GM13976 (cell line): ENCODE data around the gene ZMIZ1.

ENCODE experiments used
- DNase-seq: peaks from one replicate; pipeline ENCODE4 v3.0.0; 2012; ENCODE audit warnings: low spot score
- in situ Hi-C: fragments of 300-500 bp; cut with MboI; formaldehyde crosslinking; loops from one replicate; pipeline ENCODE4 v1.12.0; 2022; ENCODE audit warnings: low sequenced_read_pairs, mixed read lengths, inconsistent platforms; ENCODE audit not compliant: unreplicated experiment
- TF ChIP-seq, protein P1 (sequence below): IDR thresholded peaks from 2 replicates; pipeline ENCODE4 v1.5.1; 2012; ENCODE audit warnings: borderline replicate concordance, mild to moderate bottlenecking; ENCODE audit not compliant: insufficient read depth; ENCODE audit errors: extremely low read depth, missing control alignments, control extremely low read depth

The ZMIZ1 gene

DNA sequence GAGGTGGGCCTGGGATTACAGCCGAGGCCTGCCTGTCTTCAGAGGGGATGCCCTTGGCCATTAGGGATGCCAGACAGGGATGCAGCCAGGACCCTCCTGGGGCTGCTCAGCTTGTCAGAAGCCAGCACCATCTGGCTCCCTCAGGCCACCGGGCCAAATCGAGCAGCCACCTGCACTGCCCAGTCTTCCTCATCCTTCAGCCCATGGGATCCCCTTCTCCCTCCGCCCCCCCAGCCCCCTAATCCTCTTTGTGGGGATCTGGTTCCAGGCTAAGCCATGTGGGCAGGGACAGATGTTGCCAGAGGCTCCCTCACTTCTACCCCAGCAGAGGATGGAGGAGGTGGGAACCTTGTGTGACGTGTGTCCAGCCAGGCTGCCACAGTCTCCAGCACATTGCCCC is 141.1 kb downstream of the ZMIZ1 start:
- DNase-seq, result no peak
- in situ Hi-C loops, result no loop called here
- TF ChIP-seq, protein P1, sequence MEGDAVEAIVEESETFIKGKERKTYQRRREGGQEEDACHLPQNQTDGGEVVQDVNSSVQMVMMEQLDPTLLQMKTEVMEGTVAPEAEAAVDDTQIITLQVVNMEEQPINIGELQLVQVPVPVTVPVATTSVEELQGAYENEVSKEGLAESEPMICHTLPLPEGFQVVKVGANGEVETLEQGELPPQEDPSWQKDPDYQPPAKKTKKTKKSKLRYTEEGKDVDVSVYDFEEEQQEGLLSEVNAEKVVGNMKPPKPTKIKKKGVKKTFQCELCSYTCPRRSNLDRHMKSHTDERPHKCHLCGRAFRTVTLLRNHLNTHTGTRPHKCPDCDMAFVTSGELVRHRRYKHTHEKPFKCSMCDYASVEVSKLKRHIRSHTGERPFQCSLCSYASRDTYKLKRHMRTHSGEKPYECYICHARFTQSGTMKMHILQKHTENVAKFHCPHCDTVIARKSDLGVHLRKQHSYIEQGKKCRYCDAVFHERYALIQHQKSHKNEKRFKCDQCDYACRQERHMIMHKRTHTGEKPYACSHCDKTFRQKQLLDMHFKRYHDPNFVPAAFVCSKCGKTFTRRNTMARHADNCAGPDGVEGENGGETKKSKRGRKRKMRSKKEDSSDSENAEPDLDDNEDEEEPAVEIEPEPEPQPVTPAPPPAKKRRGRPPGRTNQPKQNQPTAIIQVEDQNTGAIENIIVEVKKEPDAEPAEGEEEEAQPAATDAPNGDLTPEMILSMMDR, result no peak

DNA sequence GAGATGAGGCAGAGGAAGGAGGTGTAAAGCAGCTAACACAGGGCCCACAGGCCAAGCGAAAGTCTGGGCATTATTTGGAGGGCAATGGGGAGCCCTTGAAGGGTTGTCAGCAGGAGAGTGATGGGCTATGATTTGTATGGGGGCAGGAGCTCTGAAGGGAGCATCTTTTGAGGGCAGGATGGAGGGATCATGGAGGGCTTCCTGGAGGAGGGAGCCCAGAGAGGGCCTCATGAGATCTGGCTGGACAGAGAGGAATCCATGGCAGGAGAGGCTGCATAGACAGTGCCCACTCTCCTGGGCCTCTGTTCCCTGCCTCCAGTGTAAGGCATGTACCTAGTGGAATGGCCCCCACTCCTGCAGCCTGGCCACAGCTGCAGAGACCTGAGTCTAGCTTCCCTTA is 141.9 kb downstream of the ZMIZ1 start:
- no peak for DNase-seq
- TF ChIP-seq, protein P1, result no peak
- in situ Hi-C loops, result no loop called here

DNA sequence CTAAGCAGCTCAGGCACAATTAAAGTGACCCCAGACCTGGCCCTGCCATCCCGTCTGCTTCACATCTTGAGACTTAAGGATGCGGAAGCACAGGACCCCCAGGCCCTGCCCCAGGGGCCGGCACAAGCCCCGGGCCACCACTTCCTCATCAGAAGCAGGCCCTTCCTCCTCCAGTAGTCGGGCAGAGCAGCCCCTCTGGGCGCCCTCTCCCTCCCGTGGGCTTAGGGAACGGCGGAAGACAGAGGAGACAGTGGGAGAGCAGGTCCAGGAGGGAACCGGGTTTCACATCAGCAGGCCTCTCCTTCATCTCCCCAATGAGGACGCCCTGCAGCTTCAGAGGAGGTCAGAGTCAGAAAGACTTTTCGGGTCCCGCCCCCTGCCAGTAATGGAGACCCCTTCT is 142.8 kb downstream of the ZMIZ1 start:
- in situ Hi-C loops, result no loop called here
- TF ChIP-seq, protein P1, result no peak
- DNase-seq, result no peak

DNA sequence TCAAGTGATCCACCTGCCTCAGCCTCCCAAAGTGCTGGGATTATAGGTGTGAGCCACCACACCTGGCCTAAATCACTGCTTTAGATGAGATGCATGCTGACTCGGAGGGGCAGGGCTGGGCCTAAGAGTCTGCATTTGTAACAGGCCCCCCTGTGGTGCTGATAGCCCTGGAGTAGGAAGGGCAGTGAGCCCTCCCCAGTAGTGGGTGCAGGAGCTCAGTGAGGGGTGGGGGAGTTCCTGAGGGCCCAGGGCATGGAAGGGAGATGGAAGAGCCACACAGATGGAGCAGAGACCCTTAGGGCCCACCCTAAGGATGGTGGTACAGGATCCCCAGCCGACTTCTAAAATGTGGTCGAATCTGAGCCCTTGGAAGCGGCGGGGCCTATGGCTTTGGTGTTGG is 146.8 kb downstream of the ZMIZ1 start:
- no peak for DNase-seq
- in situ Hi-C loops, result no loop called here
- TF ChIP-seq, protein P1, result no peak

DNA sequence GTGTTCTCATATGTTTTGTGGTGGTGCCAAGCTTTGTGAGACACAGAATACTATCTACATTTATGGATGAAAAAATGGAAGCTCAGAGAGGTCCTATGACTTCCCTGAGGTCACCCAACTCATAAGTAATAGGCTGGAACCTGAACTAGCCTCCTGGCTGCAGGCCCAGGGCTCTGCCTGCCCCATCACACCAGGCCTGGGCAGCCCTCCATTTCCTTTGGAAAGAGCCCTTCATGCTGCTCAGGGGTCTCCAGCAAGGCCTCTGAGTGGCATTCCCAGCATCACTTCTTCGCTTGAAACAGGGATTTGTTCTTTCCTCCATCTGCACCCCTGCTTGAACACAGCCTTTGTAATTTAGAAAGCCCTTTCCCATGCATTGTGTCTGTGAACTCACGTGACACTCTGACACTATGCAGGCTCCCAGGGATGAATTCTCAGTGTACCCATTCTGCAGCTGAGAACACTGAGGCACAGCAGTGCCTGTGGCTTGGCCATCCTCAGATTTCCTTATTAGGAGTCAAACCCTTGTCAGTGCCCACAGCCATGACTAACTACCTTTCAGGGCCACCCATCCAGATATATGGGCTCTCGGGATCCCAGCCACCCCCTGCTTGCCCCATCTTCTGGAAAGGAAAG is 150.7 kb downstream of the ZMIZ1 start:
- in situ Hi-C loops, result no loop called here
- TF ChIP-seq, protein P1, result no peak

DNA sequence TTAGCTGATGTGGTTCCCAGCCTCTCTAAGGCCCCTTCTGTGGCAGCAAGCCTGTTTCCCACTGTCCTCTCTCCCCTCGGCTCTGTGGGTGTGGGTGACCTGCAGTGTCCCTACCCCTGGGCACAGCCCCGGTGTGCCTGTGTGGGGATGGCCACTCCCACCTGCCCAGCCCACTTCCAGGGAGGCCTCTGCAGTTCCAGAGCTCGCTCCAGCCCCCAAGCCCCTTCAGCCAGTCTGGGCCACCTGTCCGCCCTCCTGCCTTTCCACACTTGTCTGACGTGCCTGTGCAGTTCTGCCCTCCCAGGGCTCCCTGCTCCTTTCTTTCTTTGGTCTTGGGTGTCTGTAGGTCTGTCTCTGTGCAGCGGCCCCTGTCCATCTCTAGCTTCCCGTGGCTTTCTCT is 151.5 kb downstream of the ZMIZ1 start:
- DNase-seq, result no peak
- in situ Hi-C loops, result no loop called here
- TF ChIP-seq, protein P1, result no peak

More for the DNA sequence above, 150.7 kb downstream of the ZMIZ1 start:
- no peak for DNase-seq
